HUES48 (cell line): ENCODE data around the gene PSRC1.
"Not testable (repeated sequence)": the region's sequence is repeated elsewhere in the genome, so short reads cannot be mapped to it uniquely, and the experiment has no call there.

Experiments
- H3K27ac ChIP-seq: one replicate; pipeline ENCODE4 v1.7.0; 2013; ENCODE audit warnings: low read depth, low read length, inconsistent platforms
- H3K27me3 ChIP-seq: 2 replicates; pipeline ENCODE4 v1.6.1; 2013; ENCODE audit warnings: mild to moderate bottlenecking, low read length; ENCODE audit not compliant: control insufficient read depth, insufficient read depth
- H3K36me3 ChIP-seq: 2 replicates; pipeline ENCODE4 v1.6.1; 2013; ENCODE audit warnings: low read length; ENCODE audit not compliant: control insufficient read depth, insufficient read depth
- H3K4me1 ChIP-seq: 2 replicates; pipeline ENCODE4 v1.6.1; 2013; ENCODE audit warnings: mild to moderate bottlenecking, low read length; ENCODE audit not compliant: control insufficient read depth, insufficient read depth
- H3K4me3 ChIP-seq: 2 replicates; pipeline ENCODE4 v1.5.1; 2013; ENCODE audit warnings: mild to moderate bottlenecking, low read depth, low read length
- H3K9ac ChIP-seq: 2 replicates; pipeline ENCODE4 v1.6.1; 2013; ENCODE audit warnings: mild to moderate bottlenecking, low read depth, low read length, moderate library complexity
- H3K9me3 ChIP-seq: 2 replicates; pipeline ENCODE4 v1.6.1; 2013; ENCODE audit warnings: low read length; ENCODE audit not compliant: control insufficient read depth, insufficient read depth

PSRC1 gene

DNA sequence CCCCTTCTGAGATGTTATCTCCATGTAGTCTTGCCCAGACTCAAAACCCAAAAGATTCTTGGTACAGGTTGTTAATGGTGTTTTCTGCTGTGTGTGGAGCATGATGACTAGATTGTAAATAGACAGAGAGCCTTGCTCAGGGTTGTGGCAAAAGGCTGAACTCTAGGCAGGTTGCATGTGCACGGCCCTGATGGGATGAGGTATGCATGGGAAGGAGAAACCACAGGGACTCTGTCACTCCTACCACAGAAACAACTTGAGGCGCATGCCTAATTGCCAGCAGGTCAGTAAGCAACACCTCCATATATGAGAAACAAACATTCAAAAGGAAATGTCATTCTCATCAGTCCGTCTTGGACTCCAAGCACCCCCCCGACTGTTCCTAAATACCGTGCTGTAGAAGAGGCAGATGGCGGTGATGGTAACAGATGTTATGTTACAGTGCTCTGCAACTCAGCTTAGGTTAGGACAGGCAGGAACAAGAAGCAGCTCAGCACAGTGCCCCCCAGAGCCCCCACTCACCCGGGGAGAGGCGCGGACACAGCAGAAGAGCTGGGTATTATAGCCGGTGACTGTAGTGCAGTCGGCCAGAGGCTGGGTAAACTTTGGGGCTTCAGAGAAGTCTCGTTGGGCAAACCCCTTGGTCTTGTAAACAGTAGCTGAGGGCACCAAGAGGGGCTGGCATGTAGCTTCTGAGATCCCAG is 12.9 kb upstream of the PSRC1 start:
- H3K4me3 ChIP-seq: no peak overlapping the region
- H3K36me3 ChIP-seq: no peaks in the 10 kb centered on the region
- no peak overlapping the region for H3K9ac ChIP-seq
- no peaks in the 10 kb centered on the region for H3K4me1 ChIP-seq
- H3K9me3 ChIP-seq: no peaks in the 10 kb centered on the region
- H3K27ac ChIP-seq: no peak overlapping the region
- H3K27me3 ChIP-seq: no peaks in the 10 kb centered on the region

DNA sequence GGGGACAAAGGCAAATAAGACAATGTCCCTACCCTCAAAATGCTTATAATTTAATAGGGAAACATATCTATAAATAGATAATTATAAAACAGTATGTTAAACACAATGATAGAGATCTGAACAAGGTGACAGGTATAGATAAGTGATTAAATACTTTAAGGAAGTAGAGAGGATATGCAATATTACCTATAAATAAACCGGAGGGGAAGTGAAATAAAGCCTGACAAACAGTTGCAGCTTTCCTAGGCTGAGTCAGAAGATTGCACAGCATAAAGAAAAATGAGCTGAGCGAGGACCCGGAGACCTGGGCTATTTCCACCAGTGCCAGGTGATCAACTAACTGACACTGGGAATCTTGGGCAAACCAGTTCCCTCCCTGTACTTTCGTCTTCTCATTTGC is 11.5 kb upstream of the PSRC1 start:
- no peaks in the 10 kb centered on the region for H3K4me1 ChIP-seq
- no peak overlapping the region for H3K4me3 ChIP-seq
- H3K27ac ChIP-seq: no peak overlapping the region
- no peak overlapping the region for H3K9ac ChIP-seq
- no peaks in the 10 kb centered on the region for H3K36me3 ChIP-seq
- no peaks in the 10 kb centered on the region for H3K27me3 ChIP-seq
- H3K9me3 ChIP-seq: no peaks in the 10 kb centered on the region

DNA sequence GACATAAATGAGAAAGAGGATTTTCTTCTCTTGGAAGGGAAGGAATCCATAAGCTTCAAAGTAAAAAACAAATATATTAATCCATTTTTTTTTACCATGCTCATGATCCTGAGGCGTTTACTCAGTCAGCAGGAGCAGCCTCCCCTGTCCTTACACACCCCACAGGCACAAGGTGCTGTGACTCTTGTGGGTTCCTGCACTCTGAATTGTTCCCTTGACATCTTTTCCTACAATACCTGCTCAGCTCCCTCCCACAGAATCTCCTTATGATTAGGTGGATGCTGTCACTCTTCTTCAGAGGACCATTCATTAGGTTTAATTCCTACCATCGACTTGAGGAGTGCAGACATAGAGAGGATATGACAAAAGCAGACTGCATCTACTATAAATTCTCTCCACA is 10.1 kb upstream of the PSRC1 start:
- no peaks in the 10 kb centered on the region for H3K4me1 ChIP-seq
- no peaks in the 10 kb centered on the region for H3K27me3 ChIP-seq
- no peaks in the 10 kb centered on the region for H3K9me3 ChIP-seq
- no peak overlapping the region for H3K27ac ChIP-seq
- H3K36me3 ChIP-seq: no peaks in the 10 kb centered on the region
- no peak overlapping the region for H3K4me3 ChIP-seq
- H3K9ac ChIP-seq: no peak overlapping the region

DNA sequence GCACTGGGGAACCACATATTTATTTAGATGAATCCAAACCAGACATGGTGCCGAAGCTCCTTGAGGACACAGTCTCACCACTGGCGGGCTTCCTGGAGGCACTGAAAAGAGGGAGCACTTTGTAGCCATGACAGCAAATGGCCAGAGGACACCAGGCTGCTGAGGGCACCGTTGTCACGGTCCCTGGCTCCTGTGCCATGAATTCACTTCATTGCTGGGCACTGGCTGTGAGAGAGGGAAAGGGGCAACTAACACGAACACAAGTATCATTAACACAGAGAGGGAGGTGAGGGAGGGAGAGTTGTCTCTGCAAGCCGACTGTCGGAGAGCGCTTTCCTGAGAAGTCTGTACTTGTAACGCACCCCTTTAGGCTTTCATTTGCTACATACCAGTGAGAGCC is 9.4 kb upstream of the PSRC1 start:
- Histone ChIP-seq H3K4me3 (no peak overlapping the region), H3K9me3 (no peaks in the 10 kb centered on the region), H3K9ac (no peak overlapping the region), H3K36me3 (no peaks in the 10 kb centered on the region), H3K4me1 (no peaks in the 10 kb centered on the region), H3K27me3 (no peaks in the 10 kb centered on the region), H3K27ac (no peak overlapping the region)

DNA sequence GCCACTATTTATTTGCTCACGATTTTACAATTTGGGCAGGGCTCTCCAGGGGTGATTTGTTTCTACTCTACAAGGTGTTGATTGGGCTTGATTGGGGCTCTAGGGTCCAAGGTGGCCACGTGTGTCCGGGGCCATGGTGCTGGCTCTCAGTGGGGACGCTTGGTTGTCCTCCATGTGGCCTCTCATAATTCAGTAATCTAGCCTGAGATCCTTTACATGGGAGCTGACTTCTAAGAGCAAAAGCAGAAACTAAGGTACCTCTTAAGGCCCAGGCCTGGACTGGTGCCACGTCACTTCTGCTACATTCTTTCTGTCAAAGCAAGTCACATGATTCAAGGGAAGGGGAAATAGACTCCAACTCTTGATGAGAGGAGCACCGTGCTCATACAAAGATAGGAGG is 8.1 kb upstream of the PSRC1 start:
- Histone ChIP-seq H3K27me3 (no peaks in the 10 kb centered on the region), H3K36me3 (no peaks in the 10 kb centered on the region), H3K27ac (no peak overlapping the region), H3K4me1 (no peaks in the 10 kb centered on the region), H3K9me3 (no peaks in the 10 kb centered on the region), H3K4me3 (no peak overlapping the region), H3K9ac (no peak overlapping the region)

DNA sequence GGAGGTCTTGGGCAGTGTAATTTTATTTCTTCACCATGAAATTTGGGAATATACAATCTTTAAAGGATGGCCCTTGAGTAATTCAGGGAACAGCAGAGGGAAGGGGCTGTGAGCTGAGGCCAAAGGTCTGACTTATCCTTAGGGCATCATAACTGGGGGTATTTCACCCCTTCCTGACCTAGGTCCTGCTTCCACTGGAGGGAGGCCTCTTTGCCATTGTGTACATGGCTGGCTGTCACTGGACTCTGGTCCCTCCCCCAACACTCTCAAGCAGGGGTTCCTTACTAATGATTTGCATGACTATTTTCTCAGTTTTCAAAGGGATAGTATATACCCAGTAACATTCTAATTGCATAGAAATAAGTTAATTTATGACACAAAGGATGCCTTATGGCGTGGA is 7.2 kb upstream of the PSRC1 start:
- Histone ChIP-seq H3K4me3 (no peak overlapping the region), H3K27ac (no peak overlapping the region), H3K9ac (no peak overlapping the region), H3K4me1 (peaks cover 5% of the 10 kb centered on the region), H3K36me3 (no peaks in the 10 kb centered on the region), H3K9me3 (no peaks in the 10 kb centered on the region), H3K27me3 (no peaks in the 10 kb centered on the region)

DNA sequence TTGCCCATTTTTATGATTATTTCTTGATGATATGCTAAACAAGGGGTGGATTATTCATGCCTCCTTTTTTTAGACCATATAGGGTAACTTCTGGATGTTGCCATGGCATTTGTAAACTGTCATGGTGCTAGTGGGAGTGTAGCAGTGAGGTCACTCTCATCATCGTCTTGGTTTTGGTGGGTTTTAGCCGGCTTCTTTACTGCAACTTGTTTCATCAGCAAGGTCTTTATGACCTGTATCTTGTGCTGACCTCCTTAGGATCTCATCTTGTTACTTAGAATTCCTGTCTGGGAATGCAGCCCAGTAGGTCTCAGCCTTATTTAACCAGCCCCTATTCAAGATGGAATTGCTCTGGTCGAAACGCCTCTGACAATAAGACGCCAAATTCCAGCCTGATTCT is 3.8 kb upstream of the PSRC1 start:
- not testable (repeated sequence) for H3K27ac ChIP-seq, H3K36me3 ChIP-seq, H3K27me3 ChIP-seq, H3K9me3 ChIP-seq, H3K9ac ChIP-seq, H3K4me3 ChIP-seq
- H3K4me1 ChIP-seq: peaks cover 22% of the 10 kb centered on the region

DNA sequence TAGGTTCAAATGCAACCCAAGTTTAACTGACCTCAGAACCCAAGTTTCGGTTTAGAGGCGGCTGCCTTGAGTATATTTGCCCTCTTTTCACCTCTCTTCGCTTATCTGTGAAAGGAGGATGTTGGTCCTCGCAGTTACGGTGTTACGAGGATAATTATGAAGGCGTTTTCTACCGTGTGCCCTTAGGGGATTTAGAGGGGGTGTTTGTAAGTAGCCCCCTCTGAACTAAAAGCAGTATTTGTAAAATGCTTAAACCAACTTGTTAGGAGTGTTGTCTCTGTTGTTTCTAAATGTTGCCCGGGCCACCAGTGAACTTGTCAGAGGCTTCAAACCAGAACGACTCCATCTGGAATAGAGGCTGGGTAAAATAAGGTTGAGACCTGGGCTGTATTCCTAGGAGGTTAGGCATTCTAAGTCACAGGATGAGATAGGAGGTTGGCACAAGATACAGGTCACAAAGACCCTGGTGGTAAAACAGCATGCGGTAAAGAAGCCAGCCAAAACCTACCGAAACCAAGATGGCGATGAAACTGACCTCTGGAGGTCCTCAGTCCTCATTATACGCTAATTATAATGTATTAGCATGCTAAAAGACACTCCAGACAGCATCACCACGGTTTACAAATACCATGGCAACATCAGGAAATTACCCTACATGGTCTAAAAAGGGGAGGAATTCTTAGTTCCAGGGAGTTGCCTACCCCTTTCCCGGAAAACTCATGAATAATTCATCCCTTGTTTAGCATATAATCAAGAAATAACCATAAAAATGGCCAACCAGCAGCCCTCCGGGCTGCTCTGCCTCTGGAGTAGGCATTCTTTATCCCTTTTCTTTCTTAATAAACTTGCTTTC is 1.0 kb upstream of the PSRC1 start:
- H3K36me3 ChIP-seq: peaks cover 24% of the 10 kb centered on the region

DNA sequence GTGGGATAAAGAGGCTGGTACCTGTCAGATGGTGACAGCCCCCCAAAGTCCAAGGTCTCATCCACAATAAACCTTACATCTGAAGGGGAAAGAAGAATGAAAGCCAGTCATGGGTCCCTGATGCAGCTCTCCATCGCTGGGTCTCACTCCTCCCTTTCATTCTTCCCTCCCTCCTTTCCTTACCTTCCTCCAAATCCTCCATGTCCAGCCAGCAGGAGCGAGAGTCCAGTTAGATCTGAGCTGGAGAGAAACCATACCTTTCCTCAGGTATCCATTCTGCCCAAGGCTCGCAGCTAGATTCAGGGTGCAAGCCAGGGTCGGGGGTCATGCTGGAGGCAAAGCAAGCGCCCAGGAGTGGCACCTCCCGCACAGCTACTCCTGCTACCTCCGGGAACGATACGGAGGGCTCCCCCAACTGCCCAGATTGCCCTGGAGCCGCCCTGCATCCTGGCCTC is 421 bp downstream of the PSRC1 start:
- Histone ChIP-seq H3K4me3 (peak overlapping the region; percentile 98), H3K4me1 (peaks cover 32% of the 10 kb centered on the region), H3K9ac (peak overlapping the region; percentile 72), H3K36me3 (peaks cover 34% of the 10 kb centered on the region), H3K9me3 (no peaks in the 10 kb centered on the region), H3K27ac (peak overlapping the region; percentile 86), H3K27me3 (no peaks in the 10 kb centered on the region)

More for the DNA sequence above, 1.0 kb upstream of the PSRC1 start:
- peak overlapping the region; percentile 86 for H3K27ac ChIP-seq
- H3K9ac ChIP-seq: peak overlapping the region; percentile 72
- no peaks in the 10 kb centered on the region for H3K27me3 ChIP-seq
- H3K4me1 ChIP-seq: peaks cover 27% of the 10 kb centered on the region
- H3K9me3 ChIP-seq: no peaks in the 10 kb centered on the region
- H3K4me3 ChIP-seq: peak overlapping the region; percentile 98

DNA sequence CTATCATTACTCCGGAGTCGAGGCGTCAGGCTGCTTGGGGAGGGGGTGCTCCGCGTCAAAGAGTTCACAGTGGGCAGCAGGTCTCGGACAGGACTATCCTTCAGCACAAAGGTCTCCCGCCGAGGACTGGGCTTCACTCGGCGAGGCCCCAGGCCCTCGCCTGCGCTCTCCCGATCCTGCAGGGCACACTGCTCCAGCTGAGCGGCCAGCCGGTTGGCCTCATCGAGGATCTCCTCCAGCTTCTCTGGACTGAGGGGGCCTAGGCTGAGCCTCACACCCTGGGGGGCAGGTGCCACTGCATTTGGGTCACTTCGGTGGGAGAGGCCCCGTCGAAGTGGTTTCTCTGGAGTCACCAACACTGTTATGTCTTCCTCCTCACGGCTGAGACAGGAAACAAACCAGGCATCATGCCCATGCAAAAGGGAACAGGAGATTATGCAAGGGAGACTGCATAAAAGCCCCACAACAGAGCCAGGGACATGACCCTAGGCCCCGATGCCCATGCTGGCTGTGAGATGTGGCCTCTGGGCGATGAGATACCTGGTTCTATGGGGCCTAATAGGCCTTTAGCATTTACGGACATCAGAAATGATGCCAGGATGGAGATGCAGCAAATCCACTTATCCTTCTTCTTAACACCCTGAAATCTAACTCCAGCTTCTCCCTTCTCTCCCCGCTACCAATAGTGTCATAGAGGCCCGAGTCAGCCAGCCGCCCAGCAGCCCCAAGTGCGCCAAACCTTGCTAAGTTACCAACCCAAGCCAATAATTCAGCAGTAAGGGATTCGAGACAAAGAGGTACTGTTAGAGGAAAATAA is 1.1 kb downstream of the PSRC1 start:
- Histone ChIP-seq H3K9me3 (no peaks in the 10 kb centered on the region), H3K9ac (0 out of 2 replicates have a peak overlapping the region, but pooled peaks have one; percentile 72), H3K27ac (no peak overlapping the region), H3K4me1 (peaks cover 32% of the 10 kb centered on the region), H3K27me3 (no peaks in the 10 kb centered on the region), H3K36me3 (peaks cover 34% of the 10 kb centered on the region), H3K4me3 (peak overlapping the region; percentile 98)
